Neural progenitor cell (in vitro differentiated cells): ENCODE measurements around the gene CTU2.

Experiments
- CTCF ChIP-seq: fragments of 200-600 bp; sonication (generic); IDR thresholded peaks from 2 replicates; pipeline ENCODE4 v1.5.1; 2017; ENCODE audit warnings: antibody characterized with exemption, mild to moderate bottlenecking
- EZH2 ChIP-seq: fragments of 200-600 bp; sonication (generic); IDR thresholded peaks from 2 replicates; pipeline ENCODE4 v1.6.1; 2017; ENCODE audit warnings: antibody characterized with exemption, mild to moderate bottlenecking, moderate library complexity
- EZH2phosphoT487 ChIP-seq: fragments of 200-600 bp; sonication (generic); IDR thresholded peaks from 2 replicates; pipeline ENCODE4 v1.6.1; 2017; ENCODE audit warnings: antibody characterized with exemption

DNA sequence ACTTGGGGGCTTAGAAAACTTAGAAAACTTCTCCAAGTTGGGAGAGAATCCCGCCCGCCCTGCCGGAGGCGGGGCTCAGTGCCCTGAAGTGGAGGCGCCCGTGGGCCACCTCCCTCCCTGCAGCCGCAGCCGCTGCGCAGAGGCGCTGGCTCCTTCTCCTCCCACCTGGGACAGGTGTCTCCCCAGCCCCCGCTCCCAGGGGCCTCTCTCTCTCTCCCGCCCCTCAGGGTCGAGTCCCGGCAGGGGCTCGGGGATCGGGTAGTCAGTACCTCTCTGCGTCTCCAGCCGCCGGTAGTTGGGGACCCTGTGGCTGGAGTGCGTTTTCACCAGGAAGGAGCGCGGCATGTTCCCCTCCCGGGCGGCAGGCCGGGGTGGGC, 20.3 kb upstream of the CTU2 start:
- TF ChIP-seq CTCF (no peak), EZH2 (peak; percentile 64), EZH2phosphoT487 (peak; percentile 51)
